SK-N-MC (cell line): ENCODE measurements around the gene ASPG.

Source experiments
- DNase-seq: peaks from one replicate; pipeline ENCODE4 v3.0.0-alpha.2; 2011; ENCODE audit warnings: low read depth, low spot score
- H3K27ac ChIP-seq: fragments of 200-600 bp; sonication (generic); 2 replicates; pipeline ENCODE4 v1.5.1; 2016; ENCODE audit warnings: mixed run types
- H3K36me3 ChIP-seq: fragments of 200-600 bp; sonication (generic); 2 replicates; pipeline ENCODE4 v1.6.1; 2017; ENCODE audit warnings: antibody characterized with exemption, low read length, mixed read lengths; ENCODE audit not compliant: insufficient read depth
- H3K4me3 ChIP-seq: fragments of 200-600 bp; sonication (generic); 2 replicates; pipeline ENCODE4 v1.5.1; 2016
- H3K9ac ChIP-seq: fragments of 200-600 bp; sonication (generic); 2 replicates; pipeline ENCODE4 v1.8.0; 2017; ENCODE audit warnings: mixed run types, mixed read lengths; ENCODE audit not compliant: insufficient read length
- H3K9me3 ChIP-seq: fragments of 200-600 bp; sonication (generic); 2 replicates; pipeline ENCODE4 v1.6.1; 2017; ENCODE audit warnings: low read depth, mild to moderate bottlenecking, antibody characterized with exemption, low read length, moderate library complexity, mixed read lengths
- EZH2 ChIP-seq: fragments of 200-600 bp; sonication (generic); IDR thresholded peaks from one replicate; pipeline ENCODE4 v1.6.1; 2017; ENCODE audit warnings: antibody characterized with exemption
- FOXP2 ChIP-seq: optimal IDR thresholded peaks from 2 replicates; pipeline ENCODE3; 2011; ENCODE audit warnings: mild to moderate bottlenecking, moderate library complexity; ENCODE audit not compliant: insufficient read depth; ENCODE audit errors: extremely low read length, control extremely low read depth
- POLR2AphosphoS5 ChIP-seq: IDR thresholded peaks from 2 replicates; pipeline ENCODE4 v1.6.1; 2012; ENCODE audit warnings: mild to moderate bottlenecking, low read depth, low read length, borderline replicate concordance

Gene ASPG

DNA sequence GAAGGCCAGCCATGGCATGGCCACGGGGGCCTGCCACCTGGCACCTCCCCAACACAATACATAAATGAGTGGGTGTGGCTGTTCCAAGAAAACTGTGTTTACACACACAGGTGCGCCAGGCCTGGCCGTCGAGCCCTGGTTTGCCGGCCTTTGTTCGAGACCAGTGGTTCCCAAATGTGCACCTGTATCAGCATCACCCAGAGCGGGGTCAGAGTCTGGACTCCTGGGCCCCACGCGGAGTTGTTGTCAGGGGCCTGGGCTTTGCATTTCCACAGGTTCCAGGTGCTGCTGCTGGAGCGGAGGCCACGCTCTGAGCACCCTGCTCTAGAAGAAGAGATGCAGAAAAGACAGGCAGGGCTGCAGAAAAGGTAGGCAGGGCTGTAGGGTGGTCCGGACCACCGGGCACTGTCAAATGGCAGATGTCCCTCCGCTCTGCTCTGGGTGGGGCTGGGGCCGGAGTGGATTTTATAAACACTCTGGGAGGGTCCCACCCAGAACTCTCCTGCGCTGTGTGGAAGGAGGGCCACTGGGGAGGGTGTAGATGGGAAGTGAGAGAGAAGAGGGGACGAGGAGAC lies 4.2 kb upstream of the ASPG start:
- DNase-seq, result no peak

GRCh38 chr14:104081951-104082464 lies 3.5 kb upstream of the ASPG start:
- Histone ChIP-seq H3K36me3 (no peaks in the 10 kb centered on the region), H3K9ac (no peak overlapping the region), H3K4me3 (no peak overlapping the region), H3K9me3 (no peaks in the 10 kb centered on the region), H3K27ac (no peak overlapping the region)
- DNase-seq, result no peak
- no peak for TF ChIP-seq POLR2AphosphoS5
- TF ChIP-seq EZH2, result no peak
- TF ChIP-seq FOXP2, result no peak

More for the DNA sequence above, 4.2 kb upstream of the ASPG start:
- H3K9me3 ChIP-seq, result no peaks in the 10 kb centered on the region
- H3K4me3 ChIP-seq, result no peak overlapping the region
- no peaks in the 10 kb centered on the region for H3K36me3 ChIP-seq
- no peak for TF ChIP-seq POLR2AphosphoS5
- TF ChIP-seq FOXP2, result no peak
- TF ChIP-seq EZH2, result no peak
- no peak overlapping the region for H3K27ac ChIP-seq
- no peak overlapping the region for H3K9ac ChIP-seq

- no peak for DNase-seq
- H3K27ac ChIP-seq, result no peak overlapping the region
- no peaks in the 10 kb centered on the region for H3K36me3 ChIP-seq
- no peak for TF ChIP-seq POLR2AphosphoS5
- no peak for TF ChIP-seq EZH2
- no peak for TF ChIP-seq FOXP2
- H3K4me3 ChIP-seq, result no peak overlapping the region
- no peak overlapping the region for H3K9ac ChIP-seq
- no peaks in the 10 kb centered on the region for H3K9me3 ChIP-seq
These were observed 2.7 kb upstream of the ASPG start for GRCh38 chr14:104082807-104083206.

DNA sequence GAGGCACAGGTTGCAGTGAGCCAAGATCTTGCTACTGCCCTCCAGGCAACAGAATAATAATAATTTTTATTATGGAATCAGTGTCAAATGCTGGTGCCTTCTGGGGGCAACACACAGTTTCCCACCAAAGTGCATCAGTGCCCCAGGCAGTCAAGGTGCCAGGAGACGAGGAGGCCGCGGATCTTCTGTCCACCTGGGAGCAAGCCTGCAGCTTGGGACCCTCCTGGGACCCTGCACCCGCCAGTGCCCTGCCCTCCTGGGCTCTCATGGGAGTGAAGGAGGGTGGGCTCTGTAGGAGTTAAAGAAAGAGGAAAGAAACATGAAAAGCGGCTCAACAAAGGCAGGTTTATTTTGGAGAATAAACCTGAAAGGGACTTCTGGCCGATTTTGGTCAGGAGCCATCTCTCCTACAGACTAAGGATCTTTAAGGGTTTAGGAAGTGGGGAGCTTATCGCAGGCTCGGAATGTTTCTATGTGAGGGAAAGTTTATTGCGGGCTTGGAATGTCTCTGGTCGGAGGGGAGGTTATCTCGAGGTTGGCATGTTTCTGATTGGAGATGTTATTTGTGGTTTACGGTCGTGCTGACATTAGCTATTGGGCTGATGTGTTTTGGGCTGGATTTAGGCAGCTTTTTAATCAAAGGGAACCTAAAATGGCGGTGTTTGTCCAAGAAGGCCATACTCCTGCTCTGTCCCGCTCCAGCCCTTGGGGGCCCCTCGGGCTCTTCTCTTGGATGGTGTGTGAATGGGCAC lies 1.1 kb upstream of the ASPG start:
- Histone ChIP-seq H3K27ac (no peak overlapping the region), H3K4me3 (no peak overlapping the region), H3K36me3 (no peaks in the 10 kb centered on the region)

DNA sequence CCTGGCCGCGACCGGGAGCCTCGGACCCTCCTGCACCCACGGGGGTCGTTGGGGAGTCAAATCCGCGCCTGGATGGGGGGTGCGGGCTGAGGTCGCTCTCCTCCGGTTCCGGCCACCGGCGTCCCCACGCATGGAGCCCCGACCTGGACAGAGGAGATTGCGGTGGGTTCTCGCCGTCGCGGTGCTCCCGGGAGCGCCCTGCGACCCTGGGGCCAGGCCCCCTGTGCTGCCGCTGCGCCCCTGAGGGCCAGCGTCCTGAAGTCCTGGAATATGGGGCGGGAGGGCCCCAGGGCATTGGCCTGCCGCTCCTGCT lies 345 bp downstream of the ASPG start:
- no peaks in the 10 kb centered on the region for H3K36me3 ChIP-seq
- no peak overlapping the region for H3K4me3 ChIP-seq
- TF ChIP-seq FOXP2, result no peak
- TF ChIP-seq EZH2, result no peak
- no peak for TF ChIP-seq POLR2AphosphoS5
- H3K27ac ChIP-seq, result no peak overlapping the region
- no peaks in the 10 kb centered on the region for H3K9me3 ChIP-seq
- no peak for DNase-seq
- no peak overlapping the region for H3K9ac ChIP-seq

More for the DNA sequence above, 1.1 kb upstream of the ASPG start:
- Histone ChIP-seq H3K9me3 (no peaks in the 10 kb centered on the region), H3K9ac (no peak overlapping the region)
- DNase-seq, result no peak
- TF ChIP-seq EZH2 (no peak), POLR2AphosphoS5 (no peak), FOXP2 (no peak)

DNA sequence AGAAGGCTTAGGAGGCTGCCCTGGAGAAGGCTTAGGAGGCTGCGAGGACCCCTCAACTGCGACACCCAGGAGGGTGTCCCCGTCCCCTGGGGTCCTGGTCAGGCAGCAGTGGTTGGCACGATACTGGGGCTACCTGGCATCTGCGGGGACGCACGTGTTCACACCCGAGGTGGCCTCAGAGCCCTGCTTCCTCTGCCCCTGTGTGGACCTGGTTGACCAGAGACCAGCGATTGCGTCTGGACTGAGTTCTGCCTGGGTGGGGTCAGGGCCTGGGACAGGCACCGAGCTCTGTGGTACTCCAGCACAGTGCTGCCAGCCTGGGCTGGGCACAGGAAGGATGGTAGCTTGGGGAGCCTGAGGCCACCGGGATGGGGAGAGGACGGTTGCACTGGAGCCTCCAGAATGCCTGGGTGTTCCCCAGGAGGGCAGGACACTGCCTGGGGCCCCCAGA lies 735 bp downstream of the ASPG start:
- Histone ChIP-seq H3K9ac (no peak overlapping the region), H3K27ac (no peak overlapping the region), H3K4me3 (no peak overlapping the region), H3K9me3 (no peaks in the 10 kb centered on the region), H3K36me3 (no peaks in the 10 kb centered on the region)
- no peak for TF ChIP-seq FOXP2
- TF ChIP-seq EZH2, result no peak
- TF ChIP-seq POLR2AphosphoS5, result no peak
- no peak for DNase-seq

GRCh38 chr14:104086661-104087461 lies 1.4 kb downstream of the ASPG start:
- no peak for DNase-seq
- Histone ChIP-seq H3K4me3 (no peak overlapping the region), H3K9ac (no peak overlapping the region), H3K9me3 (no peaks in the 10 kb centered on the region), H3K27ac (no peak overlapping the region), H3K36me3 (no peaks in the 10 kb centered on the region)
- TF ChIP-seq FOXP2 (no peak), EZH2 (no peak), POLR2AphosphoS5 (no peak)

DNA sequence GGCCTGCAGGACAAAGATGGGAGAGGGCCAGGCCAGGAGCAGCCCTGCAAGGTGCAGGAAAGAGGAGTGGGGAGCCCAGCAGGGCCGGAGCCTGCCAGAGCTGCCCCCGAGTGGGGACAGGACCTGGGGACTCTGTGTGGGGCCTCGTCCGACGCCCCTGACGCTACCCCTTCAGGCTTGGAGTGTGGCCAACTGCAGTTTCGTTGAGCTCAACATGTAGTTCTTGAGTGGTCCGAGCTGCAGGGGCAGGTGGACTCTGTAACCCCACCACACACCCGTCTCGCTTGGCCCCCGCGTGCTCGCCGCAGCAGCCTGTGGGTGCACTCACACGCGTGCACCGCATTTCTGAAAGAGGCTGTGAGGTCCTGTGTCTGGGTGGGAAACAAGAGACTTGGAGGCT lies 2.0 kb downstream of the ASPG start:
- no peak overlapping the region for H3K9ac ChIP-seq
- H3K9me3 ChIP-seq, result no peaks in the 10 kb centered on the region

More for the DNA sequence above, 2.0 kb downstream of the ASPG start:
- no peak for TF ChIP-seq EZH2
- TF ChIP-seq POLR2AphosphoS5, result no peak
- no peak for TF ChIP-seq FOXP2
- Histone ChIP-seq H3K36me3 (no peaks in the 10 kb centered on the region), H3K4me3 (no peak overlapping the region), H3K27ac (no peak overlapping the region)
- DNase-seq, result no peak
